CD4-positive, alpha-beta memory T cell (primary cell): ENCODE data around the gene CPD. TPM values are rescaled to one million over a fixed set of nuclear protein-coding genes. Genes with fewer than 3 reads are reported as not detected.

Experiments used
- CTCF ChIA-PET: fragments of 350-600 bp; sonication (Branson Sonifier 250); formaldehyde crosslinking; loops from one replicate; lab custom pipeline; 2021; ENCODE audit warnings: inconsistent platforms; ENCODE audit not compliant: partially characterized antibody; lab: Charles Lee
- POLR2A ChIA-PET: fragments of 350-600 bp; sonication (Branson Sonifier 250); formaldehyde crosslinking; loops from one replicate; lab custom pipeline; 2021; ENCODE audit not compliant: partially characterized antibody; lab: Charles Lee
- DNase-seq, 5 donors: peaks; one replicate each; pipeline versions ENCODE4 v3.0.0 to v3.0.0-alpha.2; 2020 to 2022; ENCODE audit warnings: mixed read lengths in 1 of 5
- H3K27ac ChIP-seq: one replicate; pipeline ENCODE4 v1.7.0; 2013; ENCODE audit warnings: low read depth, low read length
- H3K27me3 ChIP-seq: 2 replicates; pipeline ENCODE4 v1.7.0; 2013; ENCODE audit warnings: mild to moderate bottlenecking, low read length, moderate library complexity; ENCODE audit not compliant: insufficient read depth
- H3K36me3 ChIP-seq: 2 replicates; pipeline ENCODE4 v1.7.0; 2013; ENCODE audit warnings: mild to moderate bottlenecking, low read length, moderate library complexity; ENCODE audit not compliant: insufficient read depth
- H3K4me1 ChIP-seq: 2 replicates; pipeline ENCODE4 v1.7.0; 2013; ENCODE audit warnings: mild to moderate bottlenecking, low read length, moderate library complexity; ENCODE audit not compliant: insufficient read depth
- H3K4me3 ChIP-seq, 2 donors: one replicate each; pipeline ENCODE4 v1.7.0; 2013; ENCODE audit warnings: low read length in 2 of 2, mild to moderate bottlenecking in 1 of 2
- H3K9me3 ChIP-seq, 2 donors: one replicate each; pipeline ENCODE4 v1.7.0; 2013; ENCODE audit warnings: low read length in 2 of 2, control low read depth in 1 of 2; ENCODE audit not compliant: control insufficient read depth in 1 of 2
- H3K27ac Mint-ChIP-seq, 7 donors: one replicate each; pipeline ENCODE4 v1.8.0; 2020 to 2021; ENCODE audit warnings: mixed read lengths in 7 of 7, mild to moderate bottlenecking in 6 of 7, inconsistent platforms in 3 of 7, moderate library complexity in 3 of 7
- H3K27me3 Mint-ChIP-seq, 2 donors: one replicate each; pipeline ENCODE4 v1.8.0; 2020 to 2021; ENCODE audit warnings: mixed read lengths in 2 of 2
- H3K36me3 Mint-ChIP-seq, 2 donors: one replicate each; pipeline ENCODE4 v1.8.0; 2020 to 2021; ENCODE audit warnings: mixed read lengths in 2 of 2, inconsistent platforms in 1 of 2, mild to moderate bottlenecking in 1 of 2
- H3K4me1 Mint-ChIP-seq, 4 donors: one replicate each; pipeline ENCODE4 v1.8.0; 2020 to 2021; ENCODE audit warnings: mixed read lengths in 4 of 4, mild to moderate bottlenecking in 1 of 4
- H3K4me3 Mint-ChIP-seq, 8 donors: one replicate each; pipeline ENCODE4 v1.8.0; 2020 to 2021; ENCODE audit warnings: mixed read lengths in 8 of 8, mild to moderate bottlenecking in 7 of 8, moderate library complexity in 6 of 8, inconsistent platforms in 3 of 8
- H3K9me3 Mint-ChIP-seq, 8 donors: one replicate each; pipeline ENCODE4 v1.8.0; 2020 to 2021; ENCODE audit warnings: mixed read lengths in 8 of 8, mild to moderate bottlenecking in 5 of 8, inconsistent platforms in 3 of 8, moderate library complexity in 1 of 8
- intact Hi-C: fragments of 100-400 bp; cut with micrococcal nuclease; formaldehyde crosslinking; loops from one replicate; pipeline ENCODE4 v1.15.1; 2023
- polyA plus RNA-seq, 2 donors: library from polyadenylated mRNA; unstranded; fragments of 300-500 nt; fragmentation: Illumina TruSeq; gene quantifications; one replicate each; pipeline ENCODE4 v1.2.3, GENCODE V29; 2021
- total RNA-seq, 2 experiments: library from RNA; stranded (reverse); gene quantifications; one replicate each; pipeline ENCODE4 v1.2.3, GENCODE V29; 2021

Gene CPD
- total and polyA plus RNA-seq, 4 experiments from 2014 or later: 15.6 to 24.6 (median 20.7) TPM

GRCh38 chr17:30505868-30506417 is 127.2 kb downstream of the CPD start:
- peak overlapping the region; percentile 13 to 83 (median 73) for H3K27ac Mint-ChIP-seq
- H3K4me1 Mint-ChIP-seq: peaks cover 11 to 25% (median 20%) of the 10 kb centered on the region in 4 donors
- Histone ChIP-seq H3K27me3 (no peaks in the 10 kb centered on the region), H3K9me3 (no peaks in the 10 kb centered on the region), H3K4me1 (no peaks in the 10 kb centered on the region), H3K27ac (no peak overlapping the region), H3K36me3 (peaks cover 7% of the 10 kb centered on the region), H3K4me3 (no peak overlapping the region)
- no peak for DNase-seq
- CTCF ChIA-PET: interaction anchor here (0.9 to 1.5 kb wide), 3 partner anchors 17 to 320 kb away, joined by 3 read pairs; no protein-coding TSS in a partner anchor
- POLR2A ChIA-PET: no interaction called here
- intact Hi-C loops: no loop called here
- H3K36me3 Mint-ChIP-seq: peaks cover 24 to 51% of the 10 kb centered on the region in 2 donors
- no peaks in the 10 kb centered on the region for H3K9me3 Mint-ChIP-seq
- peak overlapping the region in 2 of 8 donors; percentile 21 to 36 for H3K4me3 Mint-ChIP-seq
- H3K27me3 Mint-ChIP-seq: no peaks in the 10 kb centered on the region

GRCh38 chr17:30506481-30506880 is 127.8 kb downstream of the CPD start:
- CTCF ChIA-PET: interaction anchor here (0.9 to 1.5 kb wide), 3 partner anchors 18 to 319 kb away, joined by 3 read pairs; no protein-coding TSS in a partner anchor
- DNase-seq: peak in 1 of 5 donors; percentile 17
- Mint-ChIP-seq H3K27ac (peak overlapping the region; percentile 10 to 83 (median 64)), H3K36me3 (peaks cover 19 to 47% of the 10 kb centered on the region in 2 donors), H3K27me3 (no peaks in the 10 kb centered on the region), H3K4me3 (no peak overlapping the region), H3K4me1 (peaks cover 11 to 25% (median 20%) of the 10 kb centered on the region in 4 donors), H3K9me3 (no peaks in the 10 kb centered on the region)
- H3K4me1 ChIP-seq: no peaks in the 10 kb centered on the region
- peaks cover 7% of the 10 kb centered on the region for H3K36me3 ChIP-seq
- H3K27ac ChIP-seq: no peak overlapping the region
- H3K4me3 ChIP-seq: no peak overlapping the region
- intact Hi-C loops: no loop called here
- no peaks in the 10 kb centered on the region for H3K27me3 ChIP-seq
- POLR2A ChIA-PET: no interaction called here
- no peaks in the 10 kb centered on the region for H3K9me3 ChIP-seq

- peaks cover 25 to 47% of the 10 kb centered on the region in 2 donors for H3K36me3 Mint-ChIP-seq
- Histone ChIP-seq H3K9me3 (no peaks in the 10 kb centered on the region), H3K4me1 (no peaks in the 10 kb centered on the region), H3K4me3 (no peak overlapping the region), H3K27ac (no peak overlapping the region), H3K27me3 (no peaks in the 10 kb centered on the region), H3K36me3 (peaks cover 16% of the 10 kb centered on the region)
- no peak overlapping the region for H3K4me3 Mint-ChIP-seq
- H3K27me3 Mint-ChIP-seq: no peaks in the 10 kb centered on the region
- peaks cover 0 to 14% (median 3%) of the 10 kb centered on the region in 4 donors for H3K4me1 Mint-ChIP-seq
- H3K27ac Mint-ChIP-seq: no peak overlapping the region
- no peak for DNase-seq
- intact Hi-C loops: no loop called here
- no peaks in the 10 kb centered on the region for H3K9me3 Mint-ChIP-seq
- ChIA-PET POLR2A (no interaction called here), CTCF (no interaction called here)
These were observed 134.6 kb downstream of the CPD start for GRCh38 chr17:30513346-30513745.

DNA sequence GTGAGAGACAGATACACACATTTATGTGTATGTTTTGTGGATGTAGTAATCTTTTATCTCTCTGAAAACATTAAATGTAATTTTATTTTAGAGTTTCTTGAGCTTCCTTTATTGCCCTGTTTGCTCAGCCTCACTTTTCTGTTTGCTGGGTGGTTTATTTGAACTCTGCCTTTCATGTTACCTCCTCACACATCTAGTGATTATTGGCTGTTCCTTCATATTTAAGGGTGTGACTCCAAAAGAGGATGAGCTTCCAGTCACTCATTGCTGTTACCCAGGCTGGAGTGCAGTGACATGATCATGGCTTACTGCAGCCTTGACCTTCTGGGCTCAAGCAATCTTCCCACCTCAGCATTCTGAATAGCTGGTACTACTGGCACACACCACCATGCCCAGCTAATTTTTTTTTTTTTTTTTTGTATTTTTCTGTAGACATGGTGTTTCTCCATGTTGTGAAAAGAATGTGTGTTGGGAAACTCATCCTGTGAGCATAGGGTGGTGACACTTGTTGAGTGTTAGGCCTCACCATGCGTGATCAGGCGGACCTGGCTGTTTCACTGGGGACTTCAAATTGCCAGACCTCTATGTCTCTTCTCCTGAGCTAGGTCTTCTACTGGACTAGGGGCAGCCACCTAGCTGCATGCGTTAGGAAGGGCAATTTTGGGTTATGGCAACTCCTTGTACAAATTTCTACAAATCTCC is 136.3 kb downstream of the CPD start:
- H3K27me3 Mint-ChIP-seq: no peaks in the 10 kb centered on the region
- POLR2A ChIA-PET: no interaction called here
- no peak overlapping the region for H3K4me3 ChIP-seq
- no peak overlapping the region for H3K27ac ChIP-seq
- no peak for DNase-seq
- no peaks in the 10 kb centered on the region for H3K4me1 ChIP-seq
- no peaks in the 10 kb centered on the region for H3K27me3 ChIP-seq
- H3K9me3 ChIP-seq: no peaks in the 10 kb centered on the region
- intact Hi-C loops: no loop called here
- H3K36me3 ChIP-seq: peaks cover 21% of the 10 kb centered on the region
- H3K9me3 Mint-ChIP-seq: no peaks in the 10 kb centered on the region
- H3K4me1 Mint-ChIP-seq: peaks cover 0 to 13% (median 3%) of the 10 kb centered on the region in 4 donors
- no peak overlapping the region for H3K4me3 Mint-ChIP-seq
- peaks cover 29 to 52% of the 10 kb centered on the region in 2 donors for H3K36me3 Mint-ChIP-seq
- peak overlapping the region in 2 of 7 donors; percentile 52 to 54 for H3K27ac Mint-ChIP-seq
- CTCF ChIA-PET: interaction anchor here (1.0 kb wide), 1 partner anchor 38 kb away, joined by 3 read pairs; the partner anchor contains the start of gene GOSR1

DNA sequence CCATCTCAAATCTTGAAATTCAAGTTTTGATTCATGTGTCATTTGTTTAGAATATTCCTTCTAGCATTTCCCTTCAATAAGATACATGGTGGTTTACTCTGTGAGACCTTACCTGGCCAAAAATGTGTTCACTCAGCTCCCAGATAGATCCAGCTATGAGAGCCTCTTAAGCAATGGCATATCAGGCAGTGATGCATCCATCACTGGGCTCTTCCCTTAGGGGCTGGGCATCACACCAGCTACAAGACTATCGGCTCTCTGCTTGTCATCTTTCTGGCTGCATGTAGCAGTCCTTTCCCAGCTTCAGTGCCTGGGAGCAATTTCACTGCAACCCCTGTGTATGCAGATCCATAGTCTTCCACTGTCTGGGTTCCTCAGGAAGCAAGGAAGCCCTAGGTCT is 139.1 kb downstream of the CPD start:
- H3K36me3 Mint-ChIP-seq: peaks cover 47 to 67% of the 10 kb centered on the region in 2 donors
- CTCF ChIA-PET: no interaction called here
- peak overlapping the region in 3 of 7 donors; percentile 38 to 55 (median 50) for H3K27ac Mint-ChIP-seq
- peaks cover 0 to 11% (median 3%) of the 10 kb centered on the region in 4 donors for H3K4me1 Mint-ChIP-seq
- Histone ChIP-seq H3K4me3 (no peak overlapping the region), H3K36me3 (peaks cover 40% of the 10 kb centered on the region), H3K4me1 (no peaks in the 10 kb centered on the region), H3K9me3 (no peaks in the 10 kb centered on the region), H3K27me3 (no peaks in the 10 kb centered on the region), H3K27ac (no peak overlapping the region)
- no peak overlapping the region for H3K4me3 Mint-ChIP-seq
- intact Hi-C loops: no loop called here
- no peak for DNase-seq
- no peaks in the 10 kb centered on the region for H3K27me3 Mint-ChIP-seq
- H3K9me3 Mint-ChIP-seq: no peaks in the 10 kb centered on the region
- POLR2A ChIA-PET: no interaction called here

GRCh38 chr17:30519166-30519565 is 140.4 kb downstream of the CPD start:
- Histone ChIP-seq H3K9me3 (no peaks in the 10 kb centered on the region), H3K36me3 (peaks cover 31% of the 10 kb centered on the region), H3K4me3 (no peak overlapping the region), H3K27ac (no peak overlapping the region), H3K4me1 (no peaks in the 10 kb centered on the region), H3K27me3 (no peaks in the 10 kb centered on the region)
- POLR2A ChIA-PET: interaction anchor here (0.6 kb wide), 1 partner anchor 453 kb away, joined by 3 read pairs; no protein-coding TSS in a partner anchor
- peaks cover 46 to 61% of the 10 kb centered on the region in 2 donors for H3K36me3 Mint-ChIP-seq
- CTCF ChIA-PET: no interaction called here
- no peak overlapping the region for H3K27ac Mint-ChIP-seq
- H3K9me3 Mint-ChIP-seq: no peaks in the 10 kb centered on the region
- no peak overlapping the region for H3K4me3 Mint-ChIP-seq
- no peak for DNase-seq
- intact Hi-C loops: no loop called here
- peaks cover 0 to 8% (median 3%) of the 10 kb centered on the region in 4 donors for H3K4me1 Mint-ChIP-seq
- no peaks in the 10 kb centered on the region for H3K27me3 Mint-ChIP-seq
